Measurements from ENCODE around the gene PTPN14.
"Not testable (repeated sequence)": the region's sequence is repeated elsewhere in the genome, so short reads cannot be mapped to it uniquely, and the experiment has no call there.

PTPN14 gene

GRCh38 chr1:214494706-214495105 is 56.7 kb downstream of the PTPN14 start:
- TF ChIP-seq CTCF (conservative IDR thresholded peaks at IDR 0.05) (no peak), ZFX (IDR thresholded peaks at IDR 0.05) (no peak)
- no peak overlapping the region for H3K27ac ChIP-seq

GRCh38 chr1:214494179-214494578 is 57.2 kb downstream of the PTPN14 start:
- not testable (repeated sequence) for H3K27ac ChIP-seq

- TF ChIP-seq CTCF (conservative IDR thresholded peaks at IDR 0.05): no peak
- TF ChIP-seq ZFX (IDR thresholded peaks at IDR 0.05): no peak
- no peak overlapping the region for H3K27ac ChIP-seq
These were observed 58.1 kb downstream of the PTPN14 start for GRCh38 chr1:214493126-214493796.

DNA sequence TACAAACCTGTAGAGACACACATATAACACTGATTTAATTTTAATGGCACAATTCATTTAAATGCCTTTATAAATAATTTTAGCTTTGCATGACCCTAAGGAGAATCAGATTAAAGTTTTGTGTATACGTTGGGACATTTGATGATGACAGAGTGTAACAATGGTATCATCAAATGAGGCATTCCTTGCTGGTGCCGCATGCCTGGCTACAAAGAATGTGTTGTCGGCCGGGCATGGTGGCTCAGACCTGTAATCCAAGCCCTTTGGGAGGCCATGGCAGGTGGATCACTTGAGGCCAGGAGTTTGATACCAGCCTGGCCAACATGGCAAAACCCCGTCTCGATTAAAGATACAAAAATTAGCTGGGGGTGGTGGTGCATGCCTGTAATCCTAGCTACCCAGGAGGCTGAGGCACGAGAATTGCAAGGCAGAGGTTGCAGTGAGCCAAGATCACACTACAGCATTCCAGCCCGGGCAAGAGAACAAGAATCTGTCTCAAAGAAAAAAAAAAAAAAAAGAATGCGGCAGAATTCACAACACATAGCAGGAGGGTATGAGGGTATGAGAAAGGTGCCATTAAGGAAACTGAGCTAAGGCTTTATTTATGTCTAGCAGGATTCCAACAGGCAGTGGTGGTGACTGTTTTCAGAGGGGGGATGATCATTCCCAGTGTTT is 58.9 kb downstream of the PTPN14 start:
- TF ChIP-seq CTCF (conservative IDR thresholded peaks at IDR 0.05) (no peak), ZFX (IDR thresholded peaks at IDR 0.05) (no peak)
- H3K27ac ChIP-seq: no peak overlapping the region

GRCh38 chr1:214491468-214492146 is 59.8 kb downstream of the PTPN14 start:
- TF ChIP-seq CTCF (conservative IDR thresholded peaks at IDR 0.05) (no peak), ZFX (IDR thresholded peaks at IDR 0.05) (no peak)
- no peak overlapping the region for H3K27ac ChIP-seq

DNA sequence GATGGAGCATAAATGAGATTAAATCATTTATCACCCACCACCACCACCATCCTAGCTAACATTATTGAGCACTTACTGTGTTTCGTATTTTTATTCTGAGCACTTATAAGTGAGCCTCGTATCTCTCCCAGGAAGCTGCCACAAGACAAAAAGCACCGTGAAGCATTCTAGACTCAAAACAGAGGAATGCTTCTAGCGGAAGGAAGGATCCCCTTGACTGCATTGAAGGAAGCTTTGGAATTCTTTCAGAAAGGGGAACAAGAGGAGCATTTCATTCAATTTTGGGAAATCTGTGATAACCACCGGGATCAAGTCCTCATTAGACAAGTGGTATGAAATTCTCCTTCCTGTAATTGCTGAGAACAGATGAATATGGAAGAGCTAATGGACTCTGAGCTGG is 66.3 kb downstream of the PTPN14 start:
- no peak overlapping the region for H3K27ac ChIP-seq
- TF ChIP-seq ZFX (IDR thresholded peaks at IDR 0.05) (no peak), CTCF (conservative IDR thresholded peaks at IDR 0.05) (no peak)

DNA sequence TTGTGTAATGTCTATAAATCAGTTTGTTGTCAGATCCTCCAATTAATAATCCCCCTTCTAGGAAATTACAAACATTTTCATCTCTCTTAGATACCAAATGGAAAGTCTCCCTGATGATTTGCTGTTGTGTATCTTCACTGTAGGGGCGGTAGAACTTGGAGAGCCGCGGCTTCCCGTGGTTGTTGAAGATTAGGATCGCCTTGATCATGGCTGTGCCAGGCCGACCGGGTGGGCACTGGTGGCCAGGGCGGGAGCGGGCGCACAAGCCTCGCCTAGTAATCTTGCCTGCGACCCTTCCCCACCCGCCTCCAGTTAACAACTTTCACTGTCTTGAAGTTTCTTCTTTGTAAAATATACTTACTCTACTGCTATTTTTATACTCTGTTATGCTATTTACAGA is 68.2 kb downstream of the PTPN14 start:
- not testable (repeated sequence) for H3K27ac ChIP-seq

GRCh38 chr1:214481983-214482634 is 69.3 kb downstream of the PTPN14 start:
- TF ChIP-seq CTCF (conservative IDR thresholded peaks at IDR 0.05): peak; percentile 38
- peak overlapping the region; percentile 59 for H3K27ac ChIP-seq

Measured in C4-2B (cell line).